Measurements from ENCODE around the gene C1QTNF1. TPM values are rescaled to one million over a fixed set of nuclear protein-coding genes. Genes with fewer than 3 reads are reported as not detected.

C1QTNF1 gene
- total RNA-seq, 1 experiment from 2014 or later, result 5.1 TPM

DNA sequence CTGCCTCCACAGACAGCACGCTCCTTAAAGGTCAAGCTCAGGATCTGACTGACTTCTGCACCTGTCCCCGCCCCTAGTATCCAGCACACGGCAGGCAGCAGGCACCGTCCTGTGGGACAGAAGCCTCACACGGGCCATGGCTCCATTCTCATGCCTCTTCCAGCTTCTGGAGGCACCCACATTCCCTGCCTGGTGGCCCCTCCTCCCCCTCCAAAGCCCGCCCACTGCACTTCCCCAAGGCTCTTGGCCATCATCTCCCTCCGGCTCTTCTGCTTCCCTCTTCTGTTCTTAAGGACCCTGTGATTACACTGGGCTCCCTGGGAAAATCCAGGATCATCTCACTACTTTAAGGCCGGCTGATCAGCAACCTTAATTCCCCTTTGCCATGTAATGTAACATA, 17.9 kb upstream of the C1QTNF1 start:
- H3K36me3 ChIP-seq, result peaks cover 48% of the 10 kb centered on the region
- no peak overlapping the region for H3K27ac ChIP-seq
- no peaks in the 10 kb centered on the region for H3K27me3 ChIP-seq (replicated peaks)

DNA sequence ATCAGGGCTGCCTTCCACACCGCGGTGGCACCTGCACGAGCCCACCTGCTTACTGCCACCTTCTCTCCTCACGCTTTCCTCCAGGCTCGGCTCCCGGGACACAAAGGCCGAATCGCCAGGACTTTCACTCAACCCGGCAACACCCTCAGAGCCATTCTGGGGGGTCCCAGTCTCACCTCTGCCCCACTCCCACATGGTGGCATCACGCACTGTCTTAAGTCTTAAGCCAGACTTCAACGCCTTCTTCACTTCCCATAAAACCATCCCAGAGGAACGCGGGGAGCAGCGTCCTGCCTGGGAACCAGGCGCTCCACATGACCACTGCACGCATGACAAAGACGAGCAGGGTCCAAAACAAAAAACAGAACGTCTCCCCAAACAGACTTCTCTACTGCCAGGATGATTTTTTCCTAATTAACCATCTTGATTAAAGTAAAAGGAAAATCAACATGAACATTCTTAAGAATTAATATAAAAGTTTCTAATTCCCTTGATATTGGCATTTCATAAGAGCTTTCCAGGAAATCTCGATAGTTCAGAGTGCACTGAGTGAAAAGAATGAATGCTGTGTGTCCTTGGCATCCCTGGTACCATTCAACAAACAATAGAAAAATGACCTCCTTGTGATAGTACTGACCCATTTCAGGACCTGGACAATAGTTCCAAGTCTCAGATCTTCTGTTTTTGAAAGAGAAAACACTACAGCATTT, 17.0 kb upstream of the C1QTNF1 start:
- DNase-seq (ENCODE audit: low read depth in 1 of 2, low spot score in 2 of 2), result no peak
- H3K27me3 ChIP-seq (replicated peaks), result no peaks in the 10 kb centered on the region
- peaks cover 22% of the 10 kb centered on the region for H3K4me1 ChIP-seq (replicated peaks)
- peaks cover 42% of the 10 kb centered on the region for H3K36me3 ChIP-seq
- H3K4me3 ChIP-seq, result no peak overlapping the region
- H3K27ac ChIP-seq, result no peak overlapping the region
- no peaks in the 10 kb centered on the region for H3K9me3 ChIP-seq (replicated peaks)

More for the DNA sequence above, 17.9 kb upstream of the C1QTNF1 start:
- Histone ChIP-seq H3K9me3 (replicated peaks) (no peaks in the 10 kb centered on the region), H3K4me3 (no peak overlapping the region), H3K4me1 (replicated peaks) (peaks cover 15% of the 10 kb centered on the region)
- no peak for DNase-seq (ENCODE audit: low read depth in 1 of 2, low spot score in 2 of 2)

DNA sequence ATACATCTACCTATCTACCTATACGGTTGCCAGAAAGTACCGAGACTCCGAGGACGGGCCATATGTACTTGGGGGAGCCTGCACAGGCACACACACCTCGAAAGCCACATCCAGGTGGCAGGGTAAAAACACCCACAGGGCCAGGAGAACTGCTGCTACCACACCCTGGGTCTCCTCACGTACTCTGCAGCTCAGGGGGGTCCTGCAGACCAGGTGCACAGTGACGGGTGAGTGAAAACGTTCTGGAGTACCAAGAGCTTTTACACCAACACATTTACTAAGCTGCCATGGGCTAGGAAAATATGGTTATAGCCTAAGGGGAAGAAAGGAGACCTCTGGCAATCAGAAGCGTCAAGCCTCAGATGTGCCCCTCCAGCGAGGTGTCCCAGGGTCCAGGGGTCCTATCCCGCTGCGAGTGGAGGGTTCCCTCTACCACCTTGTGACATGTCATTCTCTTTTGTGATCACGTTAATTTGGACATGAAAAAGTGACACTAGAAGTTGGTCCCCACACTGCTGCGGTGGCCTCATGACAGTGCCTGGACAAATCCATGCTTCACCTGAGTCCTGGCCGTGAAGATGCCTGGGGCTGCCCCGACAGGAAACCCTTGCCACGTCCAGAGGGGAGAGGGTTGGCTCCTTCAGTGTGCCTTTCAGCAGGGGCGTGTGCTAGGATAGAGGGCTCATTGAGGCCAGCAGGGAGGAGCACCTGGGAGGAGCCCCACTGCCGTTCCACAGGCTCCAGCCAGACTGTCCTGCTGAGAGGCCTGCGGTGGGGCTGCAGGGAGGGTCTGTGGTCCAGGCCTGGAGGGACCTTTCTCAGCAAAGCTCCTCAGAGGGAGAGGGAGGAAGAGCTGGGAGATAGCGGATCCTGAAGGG, 16.2 kb upstream of the C1QTNF1 start:
- Histone ChIP-seq H3K27me3 (replicated peaks) (no peaks in the 10 kb centered on the region), H3K27ac (no peak overlapping the region), H3K4me3 (no peak overlapping the region), H3K4me1 (replicated peaks) (peaks cover 22% of the 10 kb centered on the region), H3K36me3 (peaks cover 34% of the 10 kb centered on the region), H3K9me3 (replicated peaks) (no peaks in the 10 kb centered on the region)
- DNase-seq (ENCODE audit: low read depth in 1 of 2, low spot score in 2 of 2), result peak in 1 of 2 experiments; percentile 40

DNA sequence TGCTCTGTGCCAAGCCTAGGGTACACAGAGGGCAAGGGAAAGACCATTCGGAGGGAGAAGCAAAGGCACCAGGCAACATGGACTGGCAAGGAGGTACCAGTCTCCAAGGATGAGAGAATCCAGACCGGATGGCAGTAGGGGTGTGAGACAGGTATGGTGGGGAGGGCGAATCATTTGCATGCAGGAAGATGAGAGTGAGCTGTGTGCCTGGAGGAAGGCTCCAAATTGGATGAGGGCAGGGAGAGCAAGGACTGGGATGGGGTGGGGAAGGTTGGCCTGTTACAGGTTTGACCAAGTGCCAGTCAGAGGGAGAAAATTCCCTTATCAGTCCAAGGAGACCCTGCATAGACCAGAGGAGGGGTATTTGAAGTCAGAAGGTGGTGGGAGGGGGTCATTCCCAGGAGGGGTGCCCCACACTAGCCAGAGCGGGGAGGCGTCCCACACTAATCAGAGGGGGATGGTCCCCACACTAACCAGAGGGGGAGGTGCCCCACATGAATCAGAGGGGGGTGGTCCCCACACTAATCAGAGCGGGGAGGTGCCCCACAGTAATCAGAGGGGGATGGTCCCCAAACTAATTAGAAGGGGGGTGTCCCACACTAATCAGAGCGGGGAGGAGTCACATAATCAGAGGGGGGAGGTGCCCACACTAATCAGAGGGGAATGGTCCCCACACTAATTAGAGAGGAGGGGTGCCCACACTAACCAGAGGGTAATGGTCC, 15.1 kb upstream of the C1QTNF1 start:
- Histone ChIP-seq H3K4me1 (replicated peaks) (peaks cover 22% of the 10 kb centered on the region), H3K4me3 (peak overlapping the region; percentile 99)

DNA sequence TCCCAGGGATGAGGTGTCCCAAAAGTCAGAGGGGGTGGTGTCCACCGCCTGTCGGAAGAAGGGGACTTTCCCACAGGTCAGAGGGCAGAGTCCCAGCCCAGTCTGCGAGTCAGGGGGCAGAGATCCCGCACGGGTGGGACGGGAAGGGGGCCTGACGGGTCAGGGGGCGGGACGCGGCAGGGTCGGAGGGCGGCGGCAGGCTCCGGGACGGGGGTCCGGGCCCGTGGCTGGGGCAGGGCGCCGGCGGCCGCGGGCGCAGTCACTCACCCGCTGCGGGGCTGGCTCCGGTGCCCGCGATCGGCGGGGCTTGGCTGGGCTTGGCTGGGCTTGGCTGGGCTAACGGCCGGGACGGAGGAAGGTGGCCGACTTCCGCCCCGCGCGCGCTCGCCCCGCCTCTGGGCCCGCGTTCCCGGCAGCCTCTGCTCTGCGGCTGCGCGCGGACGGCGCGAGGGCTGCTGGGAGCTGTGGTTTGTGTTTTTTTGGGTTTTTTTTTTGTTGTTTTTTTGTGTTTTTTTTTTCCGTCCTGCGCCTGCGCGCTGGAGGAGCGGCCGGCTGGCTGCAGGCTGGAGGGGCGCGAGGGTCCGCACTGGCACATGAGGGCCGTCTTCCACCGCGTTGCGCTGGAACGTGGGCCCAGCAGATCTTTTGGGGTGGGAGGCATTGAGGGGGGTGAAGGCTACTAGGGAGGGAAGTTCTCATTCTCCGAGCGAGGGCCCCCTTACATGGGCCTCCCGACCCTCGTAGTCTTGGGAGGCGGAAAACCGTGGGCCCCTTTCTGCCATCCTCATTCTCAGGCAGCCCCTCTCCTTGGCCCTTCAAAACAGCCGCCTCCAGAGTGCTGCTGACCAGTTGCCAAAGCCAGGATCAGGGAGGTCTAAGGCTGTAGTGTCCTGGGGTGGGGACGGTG, 14.3 kb upstream of the C1QTNF1 start, which contains the start of gene CANT1:
TSS of gene CANT1 (minus strand) at position 368 of the 907 bp plus-strand sequence. CDS start 12,142 bp downstream, outside the sequence.
- peak within 1 kb of the TSS; percentile 81 for H3K27ac ChIP-seq
- H3K36me3 ChIP-seq, result peaks cover 30% of the 10 kb centered on the region
- peaks cover 22% of the 10 kb centered on the region for H3K4me1 ChIP-seq (replicated peaks)
- H3K4me3 ChIP-seq, result peak within 1 kb of the TSS; percentile 99
- no peaks in the 10 kb centered on the region for H3K9me3 ChIP-seq (replicated peaks)
- H3K27me3 ChIP-seq (replicated peaks), result no peaks in the 10 kb centered on the region
- peak; percentile 88 to 91 for DNase-seq (ENCODE audit: low read depth in 1 of 2, low spot score in 2 of 2)

More for the DNA sequence above, 15.1 kb upstream of the C1QTNF1 start:
- Histone ChIP-seq H3K9me3 (replicated peaks) (no peaks in the 10 kb centered on the region), H3K27me3 (replicated peaks) (no peaks in the 10 kb centered on the region), H3K27ac (peak overlapping the region; percentile 81), H3K36me3 (peaks cover 30% of the 10 kb centered on the region)
- peak in 1 of 2 experiments; percentile 41 for DNase-seq (ENCODE audit: low read depth in 1 of 2, low spot score in 2 of 2)

DNA sequence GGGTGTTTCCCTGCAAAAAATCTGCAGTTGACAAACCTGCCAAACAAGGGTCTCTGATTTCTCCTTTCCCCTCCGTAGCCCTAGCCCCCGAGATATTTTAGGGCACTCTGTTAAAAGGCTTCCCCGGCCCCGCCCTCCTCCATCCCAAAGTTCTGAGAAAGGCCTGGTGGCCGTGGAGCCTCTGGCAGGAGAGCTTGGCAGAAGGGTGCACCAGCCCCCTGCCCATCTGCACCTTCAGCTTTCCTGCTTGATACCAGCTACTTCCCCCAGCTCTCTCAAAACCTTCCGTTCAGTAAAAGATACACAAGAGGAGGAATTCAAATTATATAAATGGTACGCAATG, 13.7 kb upstream of the C1QTNF1 start:
- peaks cover 30% of the 10 kb centered on the region for H3K36me3 ChIP-seq
- H3K4me3 ChIP-seq, result peak overlapping the region; percentile 99
- 0 out of 2 replicates have a peak overlapping the region, but pooled peaks have one; percentile 81 for H3K27ac ChIP-seq
- no peaks in the 10 kb centered on the region for H3K9me3 ChIP-seq (replicated peaks)
- H3K27me3 ChIP-seq (replicated peaks), result no peaks in the 10 kb centered on the region
- H3K4me1 ChIP-seq (replicated peaks), result peaks cover 22% of the 10 kb centered on the region
- peak in 1 of 2 experiments; percentile 43 for DNase-seq (ENCODE audit: low read depth in 1 of 2, low spot score in 2 of 2)

DNA sequence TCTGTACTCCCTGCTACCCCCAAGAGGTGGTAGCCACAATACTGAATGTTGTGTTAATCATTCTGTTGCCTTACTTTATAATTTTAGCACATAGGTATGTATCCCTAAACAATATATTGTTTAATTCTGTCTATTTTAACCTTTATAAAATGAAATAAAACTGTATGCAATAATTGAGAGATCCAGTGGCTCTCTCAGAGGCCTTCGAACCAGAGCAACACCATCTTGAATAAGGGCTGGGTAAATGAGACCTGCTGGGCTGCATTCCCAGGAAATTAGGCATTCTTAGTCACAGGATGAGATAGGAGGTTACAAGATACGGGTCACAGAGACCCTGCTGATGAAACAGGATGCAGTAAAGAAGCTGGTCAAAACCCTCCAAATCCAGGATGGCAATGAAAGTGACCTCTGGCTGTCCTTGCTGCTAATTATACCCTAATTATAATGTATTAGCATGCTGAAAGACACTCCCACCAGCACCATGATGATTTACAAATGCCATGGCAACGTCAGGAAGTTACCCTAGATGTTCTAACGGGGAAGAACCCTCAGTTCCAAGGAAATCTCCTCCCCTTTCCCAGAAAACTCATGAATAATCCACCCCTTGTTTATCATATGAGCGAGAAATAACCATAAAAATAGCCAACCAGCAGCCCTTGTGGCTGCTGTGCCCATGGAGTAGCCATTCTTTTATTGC, 12.4 kb upstream of the C1QTNF1 start:
- H3K9me3 ChIP-seq (replicated peaks), result no peaks in the 10 kb centered on the region
- H3K27ac ChIP-seq, result no peak overlapping the region
- peaks cover 22% of the 10 kb centered on the region for H3K4me1 ChIP-seq (replicated peaks)
- H3K27me3 ChIP-seq (replicated peaks), result no peaks in the 10 kb centered on the region
- H3K36me3 ChIP-seq, result peaks cover 26% of the 10 kb centered on the region
- no peak for DNase-seq (ENCODE audit: low read depth in 1 of 2, low spot score in 2 of 2)
- no peak overlapping the region for H3K4me3 ChIP-seq

DNA sequence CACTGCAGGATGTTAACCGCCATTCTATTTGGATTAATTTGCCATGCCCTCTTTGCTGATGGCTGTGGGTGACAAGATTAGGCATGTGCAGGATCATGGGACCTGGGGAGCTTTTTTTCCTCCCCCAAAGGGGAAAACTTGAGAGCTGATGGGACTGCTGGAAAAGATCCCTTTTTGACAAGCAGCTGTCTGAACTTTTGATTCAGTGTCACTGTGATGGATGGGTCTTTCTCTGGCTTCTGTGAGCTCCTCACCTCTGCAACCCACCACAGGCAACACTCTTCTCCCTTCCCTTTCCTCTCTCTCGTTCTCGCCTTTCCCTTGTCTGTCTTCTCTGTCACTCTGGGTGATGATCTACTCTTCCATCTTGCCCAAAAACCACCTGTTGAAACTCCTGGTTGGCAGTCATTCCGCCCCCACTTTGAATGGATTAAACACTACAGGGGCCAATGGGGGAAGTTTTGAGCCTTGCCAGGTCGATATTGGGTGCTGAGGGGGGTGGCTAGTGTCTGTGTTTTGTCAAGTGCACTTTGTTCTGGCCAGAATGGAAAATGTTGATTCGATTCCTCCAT, 11.3 kb upstream of the C1QTNF1 start:
- H3K27me3 ChIP-seq (replicated peaks), result no peaks in the 10 kb centered on the region
- no peak for DNase-seq (ENCODE audit: low read depth in 1 of 2, low spot score in 2 of 2)
- H3K27ac ChIP-seq, result no peak overlapping the region
- H3K36me3 ChIP-seq, result peaks cover 20% of the 10 kb centered on the region
- H3K9me3 ChIP-seq (replicated peaks), result no peaks in the 10 kb centered on the region
- peaks cover 22% of the 10 kb centered on the region for H3K4me1 ChIP-seq (replicated peaks)
- no peak overlapping the region for H3K4me3 ChIP-seq

DNA sequence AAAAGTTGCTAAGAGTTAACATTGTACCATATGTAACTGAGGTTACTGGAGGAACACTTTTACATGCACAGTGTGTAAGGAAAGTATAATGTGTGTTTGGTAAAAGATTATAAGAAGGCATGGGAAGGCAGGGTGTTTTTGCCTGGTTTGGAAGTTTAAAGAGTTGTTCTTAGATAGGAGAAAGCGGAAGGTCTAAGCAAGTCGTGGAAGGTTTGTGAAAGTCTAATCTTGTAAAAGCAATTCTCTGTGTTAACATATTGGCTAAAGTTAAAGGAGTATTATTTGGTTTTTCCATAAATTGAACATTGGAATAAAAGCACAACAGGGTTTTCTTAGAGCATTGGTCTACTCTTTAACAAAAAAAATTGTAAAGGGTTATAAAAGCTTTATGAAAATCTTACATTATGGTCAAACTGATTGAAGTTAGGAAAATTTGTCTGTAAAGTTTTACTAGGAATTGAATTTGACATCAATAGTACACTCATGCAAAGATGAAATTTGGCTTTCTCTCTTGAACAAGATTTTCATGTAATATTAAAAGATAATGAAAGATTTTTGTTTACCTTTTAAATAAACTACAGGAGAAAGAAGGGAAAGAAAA, 9.7 kb upstream of the C1QTNF1 start:
- no peak for DNase-seq (ENCODE audit: low read depth in 1 of 2, low spot score in 2 of 2)
- peaks cover 12% of the 10 kb centered on the region for H3K4me1 ChIP-seq (replicated peaks)
- H3K27ac ChIP-seq, result no peak overlapping the region
- H3K9me3 ChIP-seq (replicated peaks), result no peaks in the 10 kb centered on the region
- H3K27me3 ChIP-seq (replicated peaks), result peaks cover 4% of the 10 kb centered on the region; the same call in 1 of the 2 replicates
- no peak overlapping the region for H3K4me3 ChIP-seq
- peaks cover 4% of the 10 kb centered on the region for H3K36me3 ChIP-seq

DNA sequence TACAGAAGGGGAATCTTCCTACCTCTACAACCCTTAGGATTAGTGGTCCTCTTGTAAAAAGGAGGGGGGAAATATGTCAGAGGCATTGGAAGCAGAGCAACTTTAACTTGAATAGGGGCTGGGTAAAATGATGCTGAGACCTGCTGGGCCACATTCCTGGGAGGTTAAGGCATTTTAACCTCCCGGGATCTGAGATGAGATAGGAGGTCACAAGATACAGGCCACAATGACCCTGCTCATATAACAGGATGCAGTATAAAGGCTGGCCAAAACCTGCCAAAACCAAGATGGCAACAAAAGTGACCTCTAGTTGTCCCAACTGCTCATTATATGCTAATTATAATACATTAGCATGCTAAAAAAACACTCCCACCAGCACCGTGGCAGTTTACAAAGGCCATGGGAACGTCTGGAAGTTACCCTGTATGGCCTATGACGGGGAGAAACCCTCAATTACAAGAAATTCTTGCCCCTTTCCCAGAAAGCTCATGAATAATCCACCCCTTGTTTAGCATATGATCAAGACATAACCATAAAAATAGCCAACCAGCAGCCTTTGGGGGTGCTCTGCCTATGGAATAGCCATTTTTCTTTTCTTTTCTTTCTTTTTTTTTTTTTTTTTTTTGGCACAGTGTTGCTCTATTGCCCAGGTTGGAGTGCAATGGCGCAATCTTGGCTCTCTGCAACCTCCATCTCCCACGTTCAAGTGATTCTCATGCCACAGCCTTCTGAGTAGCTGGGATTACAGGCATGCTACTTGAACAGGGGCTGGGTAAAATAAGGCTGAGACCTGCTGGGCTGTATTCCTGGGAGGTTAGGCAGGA, 6.2 kb upstream of the C1QTNF1 start:
- Histone ChIP-seq H3K27ac (no peak overlapping the region), H3K4me1 (replicated peaks) (no peaks in the 10 kb centered on the region), H3K27me3 (replicated peaks) (peaks cover 4% of the 10 kb centered on the region; the same call in 1 of the 2 replicates), H3K4me3 (no peak overlapping the region), H3K36me3 (no peaks in the 10 kb centered on the region), H3K9me3 (replicated peaks) (no peaks in the 10 kb centered on the region)
- DNase-seq (ENCODE audit: low read depth in 1 of 2, low spot score in 2 of 2), result no peak

DNA sequence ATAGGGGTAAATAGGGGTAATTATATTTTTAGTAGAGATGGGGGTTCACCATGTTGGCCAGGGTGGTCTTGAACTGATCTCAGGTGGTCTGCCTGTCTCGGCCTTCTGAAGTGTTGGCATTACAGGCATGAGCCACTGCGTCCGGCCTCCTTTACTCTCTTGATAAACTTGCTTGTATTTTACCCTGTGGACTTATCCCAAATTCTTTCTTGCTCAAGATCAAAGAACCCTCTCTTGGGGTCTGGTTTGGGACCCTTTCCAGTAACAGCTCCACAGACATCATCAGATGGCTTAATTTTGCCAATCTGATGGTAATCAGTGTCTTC, 5.6 kb upstream of the C1QTNF1 start:
- no peak for DNase-seq (ENCODE audit: low read depth in 1 of 2, low spot score in 2 of 2)
- no peaks in the 10 kb centered on the region for H3K36me3 ChIP-seq

More for the DNA sequence above, 5.6 kb upstream of the C1QTNF1 start:
- H3K27me3 ChIP-seq (replicated peaks), result peaks cover 4% of the 10 kb centered on the region
- no peaks in the 10 kb centered on the region for H3K9me3 ChIP-seq (replicated peaks)
- H3K27ac ChIP-seq, result no peak overlapping the region
- H3K4me3 ChIP-seq, result no peak overlapping the region
- no peaks in the 10 kb centered on the region for H3K4me1 ChIP-seq (replicated peaks)
